OCI-LY7 (cell line): ENCODE measurements around the gene CXCL9. TPM values are rescaled to one million over a fixed set of nuclear protein-coding genes. Genes with fewer than 3 reads are reported as not detected.
A peak's percentile ranks its signal among the peaks of the same experiment; 100 is the strongest.

ENCODE experiments used
- BruUV-seq: library from RNA; stranded (reverse); fragments of 400-500 nt; replicated peaks from 2 replicates; lab custom pipeline; 2021; lab: Mats Ljungman, UMichigan
- CTCF ChIA-PET: fragments of 300-600 bp; sonication (Branson Sonifier 250); formaldehyde crosslinking; loops from one replicate; lab custom pipeline; 2022; ENCODE audit warnings: antibody characterized with exemption; ENCODE audit not compliant: unreplicated experiment; lab: Charles Lee
- POLR2A ChIA-PET: fragments of 300-600 bp; sonication (Branson Sonifier 250); formaldehyde crosslinking; loops from one replicate; lab custom pipeline; 2022; ENCODE audit warnings: antibody characterized with exemption; lab: Charles Lee
- DNase-seq: peaks from one replicate; pipeline ENCODE4 v3.0.0-alpha.2; 2015; ENCODE audit warnings: low spot score
- H2AFZ ChIP-seq: fragments of 200-600 bp; sonication (generic), shearing (Covaris generic); 2 replicates; pipeline ENCODE4 v1.6.1; 2014; ENCODE audit warnings: mild to moderate bottlenecking, antibody characterized with exemption, low read length, moderate library complexity
- H3K27ac ChIP-seq: fragments of 200-600 bp; sonication (generic); 2 replicates; pipeline ENCODE4 v1.5.1; 2014; ENCODE audit warnings: mixed run types, low read depth, mild to moderate bottlenecking, moderate library complexity, low read length, inconsistent platforms; ENCODE audit not compliant: poor library complexity, severe bottlenecking
- H3K36me3 ChIP-seq: fragments of 200-600 bp; sonication (generic); 2 replicates; pipeline ENCODE4 v1.6.1; 2014; ENCODE audit warnings: mild to moderate bottlenecking, antibody characterized with exemption, low read length, moderate library complexity, mixed read lengths; ENCODE audit not compliant: insufficient read depth
- H3K4me1 ChIP-seq: fragments of 200-600 bp; sonication (generic); 2 replicates; pipeline ENCODE4 v1.5.1; 2014; ENCODE audit warnings: mild to moderate bottlenecking, low read length; ENCODE audit not compliant: insufficient read depth, poor library complexity, severe bottlenecking
- H3K4me2 ChIP-seq: fragments of 200-600 bp; sonication (generic); 2 replicates; pipeline ENCODE4 v1.6.1; 2014; ENCODE audit warnings: mild to moderate bottlenecking, low read length
- H3K4me3 ChIP-seq: fragments of 200-600 bp; sonication (generic); 2 replicates; pipeline ENCODE4 v1.5.1; 2014; ENCODE audit warnings: mild to moderate bottlenecking, low read depth, low read length; ENCODE audit not compliant: poor library complexity, severe bottlenecking
- H3K79me2 ChIP-seq: fragments of 200-600 bp; sonication (generic); 2 replicates; pipeline ENCODE4 v1.6.1; 2016; ENCODE audit warnings: low read depth, mild to moderate bottlenecking, low read length, moderate library complexity, mixed read lengths; ENCODE audit not compliant: insufficient read depth
- H3K9me2 ChIP-seq: fragments of 200-600 bp; sonication (generic); 2 replicates; pipeline ENCODE4 v1.6.1; 2016; ENCODE audit warnings: mild to moderate bottlenecking, low read length, mixed read lengths; ENCODE audit not compliant: insufficient read depth
- H3K9me3 ChIP-seq: fragments of 200-600 bp; sonication (generic); 2 replicates; pipeline ENCODE4 v1.6.1; 2014; ENCODE audit warnings: mild to moderate bottlenecking, mixed run types, low read length, mixed read lengths
- H4K20me1 ChIP-seq: fragments of 200-600 bp; sonication (generic); 2 replicates; pipeline ENCODE4 v1.6.1; 2014; ENCODE audit warnings: mild to moderate bottlenecking, antibody characterized with exemption, low read length, moderate library complexity, mixed read lengths; ENCODE audit not compliant: insufficient read depth
- EZH2phosphoT487 ChIP-seq: fragments of 200-600 bp; sonication (generic); IDR thresholded peaks from 2 replicates; pipeline ENCODE4 v1.6.1; 2018; ENCODE audit warnings: low read depth, borderline replicate concordance, mild to moderate bottlenecking, mixed run types, antibody characterized with exemption, low read length, moderate library complexity, mixed read lengths
- intact Hi-C: fragments of 100-400 bp; cut with micrococcal nuclease; formaldehyde crosslinking; loops from one replicate; pipeline ENCODE4 v1.10.0; 2022; ENCODE audit not compliant: unreplicated experiment
- total RNA-seq, 2 experiments: library from RNA; depleted of rRNA in 1 of 2; stranded (reverse); fragments of >200 nt in 1 of 2; shearing (Covaris generic) in 1 of 2; gene quantifications; 2 replicates each; pipeline ENCODE4 v1.2.3, GENCODE V29; 2014 to 2022
- TF ChIP-seq, protein P1 (sequence below): fragments of 200-600 bp; sonication (generic); conservative IDR thresholded peaks from 2 replicates; pipeline ENCODE4 v1.5.1; 2014; ENCODE audit warnings: mild to moderate bottlenecking, antibody characterized with exemption, low read length, moderate library complexity, mixed read lengths

The CXCL9 gene
- total RNA-seq, 2 experiments from 2014 or later, result 0.13 TPM; not detected in 1

GRCh38 chr4:75976177-75976576 lies 31.1 kb downstream of the CXCL9 start:
- no TSS peak for BruUV-seq
- TF ChIP-seq EZH2phosphoT487, result no peak
- TF ChIP-seq, protein P1, sequence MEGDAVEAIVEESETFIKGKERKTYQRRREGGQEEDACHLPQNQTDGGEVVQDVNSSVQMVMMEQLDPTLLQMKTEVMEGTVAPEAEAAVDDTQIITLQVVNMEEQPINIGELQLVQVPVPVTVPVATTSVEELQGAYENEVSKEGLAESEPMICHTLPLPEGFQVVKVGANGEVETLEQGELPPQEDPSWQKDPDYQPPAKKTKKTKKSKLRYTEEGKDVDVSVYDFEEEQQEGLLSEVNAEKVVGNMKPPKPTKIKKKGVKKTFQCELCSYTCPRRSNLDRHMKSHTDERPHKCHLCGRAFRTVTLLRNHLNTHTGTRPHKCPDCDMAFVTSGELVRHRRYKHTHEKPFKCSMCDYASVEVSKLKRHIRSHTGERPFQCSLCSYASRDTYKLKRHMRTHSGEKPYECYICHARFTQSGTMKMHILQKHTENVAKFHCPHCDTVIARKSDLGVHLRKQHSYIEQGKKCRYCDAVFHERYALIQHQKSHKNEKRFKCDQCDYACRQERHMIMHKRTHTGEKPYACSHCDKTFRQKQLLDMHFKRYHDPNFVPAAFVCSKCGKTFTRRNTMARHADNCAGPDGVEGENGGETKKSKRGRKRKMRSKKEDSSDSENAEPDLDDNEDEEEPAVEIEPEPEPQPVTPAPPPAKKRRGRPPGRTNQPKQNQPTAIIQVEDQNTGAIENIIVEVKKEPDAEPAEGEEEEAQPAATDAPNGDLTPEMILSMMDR, result no peak
- ChIA-PET POLR2A (no interaction called here), CTCF (no interaction called here)
- Histone ChIP-seq H3K9me3 (no peaks in the 10 kb centered on the region; the same call in 1 of the 2 replicates), H3K9me2 (no peaks in the 10 kb centered on the region), H3K79me2 (no peaks in the 10 kb centered on the region), H3K4me1 (no peaks in the 10 kb centered on the region), H3K36me3 (peaks cover 91% of the 10 kb centered on the region), H3K4me2 (no peak overlapping the region), H2AFZ (no peak overlapping the region), H4K20me1 (no peaks in the 10 kb centered on the region), H3K4me3 (no peak overlapping the region), H3K27ac (no peak overlapping the region)
- intact Hi-C loops, result no loop called here
- DNase-seq, result no peak

DNA sequence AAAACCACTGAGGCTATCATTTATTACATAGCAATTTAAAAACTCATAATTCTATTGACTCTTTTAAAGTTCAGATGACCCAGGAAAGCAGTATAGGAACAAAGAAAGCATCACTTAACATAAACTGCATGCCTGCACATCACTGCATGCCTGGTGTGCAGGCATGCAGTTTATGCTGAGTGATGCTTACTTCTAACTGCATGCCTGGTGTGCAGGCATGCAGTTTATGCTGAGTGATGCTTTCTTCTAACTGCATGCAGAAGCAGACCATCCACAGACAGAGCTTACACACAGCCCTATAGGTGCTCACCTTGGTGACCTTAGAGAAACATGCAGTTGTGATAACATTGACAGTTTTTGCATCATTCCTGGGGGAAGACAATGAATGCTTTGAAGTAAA lies 33.5 kb downstream of the CXCL9 start:
- H2AFZ ChIP-seq, result no peak overlapping the region
- ChIA-PET CTCF (interaction anchor here (0.6 kb wide), 1 partner anchor 46 kb away, joined by 7 read pairs; no protein-coding TSS in a partner anchor), POLR2A (interaction anchor here (0.6 kb wide), 3 partner anchors 22 to 1102 kb away, joined by 3 to 6 read pairs (median 4); no protein-coding TSS in a partner anchor)
- BruUV-seq, result no TSS peak
- DNase-seq, result no peak
- no peaks in the 10 kb centered on the region for H3K4me1 ChIP-seq
- intact Hi-C loops, result no loop called here
- H3K9me3 ChIP-seq, result no peaks in the 10 kb centered on the region; the same call in 1 of the 2 replicates
- H3K79me2 ChIP-seq, result no peaks in the 10 kb centered on the region
- H3K4me3 ChIP-seq, result no peak overlapping the region
- H3K4me2 ChIP-seq, result no peak overlapping the region
- H4K20me1 ChIP-seq, result no peaks in the 10 kb centered on the region
- no peaks in the 10 kb centered on the region for H3K9me2 ChIP-seq
- no peak overlapping the region for H3K27ac ChIP-seq
- TF ChIP-seq EZH2phosphoT487, result no peak
- TF ChIP-seq, protein P1, result no peak
- H3K36me3 ChIP-seq, result peaks cover 93% of the 10 kb centered on the region

DNA sequence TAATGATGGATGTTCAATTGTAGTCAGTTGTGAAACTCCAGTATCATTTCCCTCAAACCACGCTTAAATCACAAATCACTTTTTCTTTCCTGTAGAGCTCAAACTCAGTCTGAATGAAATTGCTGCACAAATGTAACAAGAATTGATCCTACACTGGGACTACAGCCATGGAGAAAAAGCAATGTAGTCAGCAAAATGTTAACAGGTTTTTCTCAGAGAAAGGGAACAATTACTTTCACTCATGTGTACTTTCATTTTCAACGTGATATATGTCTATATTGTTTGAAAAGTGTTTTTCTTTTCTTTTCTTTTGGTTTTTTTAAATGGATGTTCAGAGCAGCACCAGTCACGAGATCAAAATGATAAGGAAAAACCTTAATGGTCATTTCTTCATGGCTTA lies 39.2 kb downstream of the CXCL9 start:
- ChIA-PET CTCF (no interaction called here), POLR2A (no interaction called here)
- H2AFZ ChIP-seq, result no peak overlapping the region

More for the DNA sequence above, 39.2 kb downstream of the CXCL9 start:
- Histone ChIP-seq H3K9me3 (peaks cover 11% of the 10 kb centered on the region; the same call in 1 of the 2 replicates), H3K79me2 (no peaks in the 10 kb centered on the region), H3K4me3 (no peak overlapping the region), H3K9me2 (no peaks in the 10 kb centered on the region), H3K4me1 (no peaks in the 10 kb centered on the region), H3K36me3 (peaks cover 98% of the 10 kb centered on the region), H3K27ac (no peak overlapping the region), H4K20me1 (no peaks in the 10 kb centered on the region), H3K4me2 (no peak overlapping the region)
- TF ChIP-seq, protein P1, result no peak
- TF ChIP-seq EZH2phosphoT487, result no peak
- DNase-seq, result no peak
- TSS peak; percentile 33 for BruUV-seq
- intact Hi-C loops, result no loop called here
